Activated CD4-positive, alpha-beta T cell treated with anti-CD3 and anti-CD28 coated beads, Interleukin-2, amount 10 ng/mL, durations not matched to agents 24 days and 14 days (primary cell): ENCODE measurements around the gene CCDC18. TPM values are rescaled to one million over a fixed set of nuclear protein-coding genes. Genes with fewer than 3 reads are reported as not detected.

Source experiments
- DNase-seq: peaks from one replicate; pipeline ENCODE4 v3.0.0; 2022
- H3K27ac Mint-ChIP-seq: one replicate; pipeline ENCODE4 v1.8.0; 2022; ENCODE audit warnings: mild to moderate bottlenecking, mixed read lengths
- H3K27me3 Mint-ChIP-seq: one replicate; pipeline ENCODE4 v1.8.0; 2022; ENCODE audit warnings: mixed read lengths
- H3K36me3 Mint-ChIP-seq: one replicate; pipeline ENCODE4 v1.8.0; 2022; ENCODE audit warnings: low read depth, mild to moderate bottlenecking, mixed read lengths
- H3K4me1 Mint-ChIP-seq: one replicate; pipeline ENCODE4 v1.8.0; 2021; ENCODE audit warnings: mixed read lengths
- H3K4me3 Mint-ChIP-seq: one replicate; pipeline ENCODE4 v1.8.0; 2022; ENCODE audit warnings: mild to moderate bottlenecking, moderate library complexity, mixed read lengths
- H3K9me3 Mint-ChIP-seq: one replicate; pipeline ENCODE4 v1.8.0; 2021; ENCODE audit warnings: mixed read lengths
- intact Hi-C: fragments of 100-400 bp; cut with micrococcal nuclease; formaldehyde crosslinking; loops from one replicate; pipeline ENCODE4 v1.15.1; 2023
- total RNA-seq: library from RNA; stranded (reverse); gene quantifications from 2 replicates; pipeline ENCODE4 v1.2.3, GENCODE V29; 2022

Gene CCDC18, protein sequence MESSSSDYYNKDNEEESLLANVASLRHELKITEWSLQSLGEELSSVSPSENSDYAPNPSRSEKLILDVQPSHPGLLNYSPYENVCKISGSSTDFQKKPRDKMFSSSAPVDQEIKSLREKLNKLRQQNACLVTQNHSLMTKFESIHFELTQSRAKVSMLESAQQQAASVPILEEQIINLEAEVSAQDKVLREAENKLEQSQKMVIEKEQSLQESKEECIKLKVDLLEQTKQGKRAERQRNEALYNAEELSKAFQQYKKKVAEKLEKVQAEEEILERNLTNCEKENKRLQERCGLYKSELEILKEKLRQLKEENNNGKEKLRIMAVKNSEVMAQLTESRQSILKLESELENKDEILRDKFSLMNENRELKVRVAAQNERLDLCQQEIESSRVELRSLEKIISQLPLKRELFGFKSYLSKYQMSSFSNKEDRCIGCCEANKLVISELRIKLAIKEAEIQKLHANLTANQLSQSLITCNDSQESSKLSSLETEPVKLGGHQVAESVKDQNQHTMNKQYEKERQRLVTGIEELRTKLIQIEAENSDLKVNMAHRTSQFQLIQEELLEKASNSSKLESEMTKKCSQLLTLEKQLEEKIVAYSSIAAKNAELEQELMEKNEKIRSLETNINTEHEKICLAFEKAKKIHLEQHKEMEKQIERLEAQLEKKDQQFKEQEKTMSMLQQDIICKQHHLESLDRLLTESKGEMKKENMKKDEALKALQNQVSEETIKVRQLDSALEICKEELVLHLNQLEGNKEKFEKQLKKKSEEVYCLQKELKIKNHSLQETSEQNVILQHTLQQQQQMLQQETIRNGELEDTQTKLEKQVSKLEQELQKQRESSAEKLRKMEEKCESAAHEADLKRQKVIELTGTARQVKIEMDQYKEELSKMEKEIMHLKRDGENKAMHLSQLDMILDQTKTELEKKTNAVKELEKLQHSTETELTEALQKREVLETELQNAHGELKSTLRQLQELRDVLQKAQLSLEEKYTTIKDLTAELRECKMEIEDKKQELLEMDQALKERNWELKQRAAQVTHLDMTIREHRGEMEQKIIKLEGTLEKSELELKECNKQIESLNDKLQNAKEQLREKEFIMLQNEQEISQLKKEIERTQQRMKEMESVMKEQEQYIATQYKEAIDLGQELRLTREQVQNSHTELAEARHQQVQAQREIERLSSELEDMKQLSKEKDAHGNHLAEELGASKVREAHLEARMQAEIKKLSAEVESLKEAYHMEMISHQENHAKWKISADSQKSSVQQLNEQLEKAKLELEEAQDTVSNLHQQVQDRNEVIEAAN (N-terminal part only)
- 16.4 and 17.9 TPM in 2 replicates for total RNA-seq

DNA sequence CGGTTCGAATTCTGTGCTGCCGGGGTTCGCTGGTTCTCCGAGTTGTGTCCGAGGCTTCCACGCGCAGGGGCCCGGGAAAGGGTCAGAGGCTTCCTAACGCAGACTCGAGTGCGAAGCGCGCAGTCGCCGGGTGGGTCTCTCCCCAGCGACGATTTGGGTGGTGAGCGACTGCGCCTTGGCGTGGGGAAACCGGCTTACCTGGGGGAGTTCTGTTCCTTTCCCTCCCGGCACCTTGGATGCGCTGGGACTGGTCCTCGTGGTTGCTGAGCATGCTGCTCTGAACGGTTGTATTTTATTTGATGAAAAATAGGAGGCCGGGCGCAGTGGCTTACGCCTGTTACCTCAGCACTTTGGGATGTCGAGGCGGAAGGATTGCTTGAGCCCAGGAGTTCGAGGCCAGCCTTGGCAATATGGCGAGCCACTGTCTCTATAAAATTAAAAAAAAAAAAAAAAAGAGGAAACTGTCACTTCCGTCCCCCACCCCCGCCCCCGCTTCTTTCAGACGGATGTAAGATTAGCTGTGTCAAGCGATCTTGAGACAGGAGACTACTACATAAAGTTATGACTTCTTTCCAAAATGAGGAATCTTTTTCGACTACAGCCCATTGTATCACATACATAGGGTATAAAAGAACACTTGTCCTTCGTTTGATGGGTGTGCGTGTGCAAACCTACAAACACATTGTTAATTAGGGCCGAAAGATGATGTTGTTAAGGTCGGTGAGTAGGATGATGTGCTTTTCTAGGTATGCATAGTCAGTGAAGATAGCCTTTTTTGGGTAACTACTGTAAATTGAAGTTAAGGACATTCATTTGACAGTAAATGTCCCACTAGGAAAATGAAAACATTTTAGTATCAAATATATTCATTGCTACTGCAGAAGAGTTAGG lies at the start of gene CCDC18:
Gene CCDC18 (plus strand): TSS at position 2 of the 891 bp plus-strand sequence. CDS start 2,638 bp downstream, outside the sequence.
- H3K36me3 Mint-ChIP-seq: peaks cover 28% of the 10 kb centered on the region
- peak within 1 kb of the TSS; percentile 100 for H3K27ac Mint-ChIP-seq
- intact Hi-C loops: loop anchor here (1.0 to 10.0 kb wide), 5 partner anchors 102 to 694 kb away; partner anchors contain the start of genes DNTTIP2, DR1, MTF2 and RPL5
- H3K4me3 Mint-ChIP-seq: peak within 1 kb of the TSS; percentile 95
- H3K9me3 Mint-ChIP-seq: no peaks in the 10 kb centered on the region
- DNase-seq: no peak
- no peaks in the 10 kb centered on the region for H3K27me3 Mint-ChIP-seq
- H3K4me1 Mint-ChIP-seq: peaks cover 44% of the 10 kb centered on the region

DNA sequence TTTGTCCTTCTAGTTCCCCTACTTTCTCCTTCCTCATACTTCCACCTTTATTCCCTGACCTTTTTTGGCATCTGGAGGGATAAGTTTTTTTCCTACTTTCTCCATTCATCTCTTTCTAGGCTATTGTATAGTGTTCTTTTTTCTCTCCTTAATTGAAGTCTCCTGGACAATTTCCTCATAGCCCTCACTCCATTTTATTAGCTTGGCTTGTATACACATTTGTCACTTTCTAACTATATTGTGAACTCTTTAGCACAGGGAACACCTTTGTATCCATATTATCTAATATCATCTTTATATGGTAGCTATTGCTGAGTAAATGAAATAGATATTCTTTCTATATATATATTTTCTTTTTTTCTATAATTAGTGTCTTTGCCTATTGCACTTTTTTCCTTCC lies 47.9 kb upstream of the CCDC18 start:
- Mint-ChIP-seq H3K36me3 (peaks cover 25% of the 10 kb centered on the region), H3K9me3 (no peaks in the 10 kb centered on the region), H3K27me3 (no peaks in the 10 kb centered on the region), H3K4me3 (no peak overlapping the region), H3K4me1 (no peaks in the 10 kb centered on the region), H3K27ac (no peak overlapping the region)
- DNase-seq: no peak
- intact Hi-C loops: no loop called here

DNA sequence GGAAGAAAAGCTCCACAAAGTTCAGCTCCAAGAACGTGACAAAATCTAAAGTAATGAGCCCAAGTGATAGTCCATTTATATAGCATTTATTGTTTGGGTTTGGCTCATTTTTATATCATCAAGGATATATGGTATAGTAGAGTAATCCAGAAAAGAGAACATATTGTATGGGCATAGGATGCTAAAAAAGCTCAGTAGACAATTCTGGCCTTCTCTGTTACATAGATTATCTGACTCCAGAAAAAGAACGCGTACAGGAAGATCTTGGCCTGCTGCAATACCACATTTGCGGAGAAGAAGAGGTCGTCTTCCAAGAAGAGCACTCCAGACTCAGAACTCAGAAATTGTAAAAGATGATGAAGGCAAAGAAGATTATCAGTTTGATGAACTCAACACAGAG lies 44.1 kb upstream of the CCDC18 start:
- intact Hi-C loops: loop anchor here (5.0 kb wide), 1 partner anchor 54 kb away; no protein-coding TSS in a partner anchor
- H3K36me3 Mint-ChIP-seq: peaks cover 34% of the 10 kb centered on the region
- H3K27me3 Mint-ChIP-seq: no peaks in the 10 kb centered on the region
- H3K9me3 Mint-ChIP-seq: no peaks in the 10 kb centered on the region
- no peak overlapping the region for H3K27ac Mint-ChIP-seq
- H3K4me3 Mint-ChIP-seq: no peak overlapping the region
- peaks cover 3% of the 10 kb centered on the region for H3K4me1 Mint-ChIP-seq
- no peak for DNase-seq

DNA sequence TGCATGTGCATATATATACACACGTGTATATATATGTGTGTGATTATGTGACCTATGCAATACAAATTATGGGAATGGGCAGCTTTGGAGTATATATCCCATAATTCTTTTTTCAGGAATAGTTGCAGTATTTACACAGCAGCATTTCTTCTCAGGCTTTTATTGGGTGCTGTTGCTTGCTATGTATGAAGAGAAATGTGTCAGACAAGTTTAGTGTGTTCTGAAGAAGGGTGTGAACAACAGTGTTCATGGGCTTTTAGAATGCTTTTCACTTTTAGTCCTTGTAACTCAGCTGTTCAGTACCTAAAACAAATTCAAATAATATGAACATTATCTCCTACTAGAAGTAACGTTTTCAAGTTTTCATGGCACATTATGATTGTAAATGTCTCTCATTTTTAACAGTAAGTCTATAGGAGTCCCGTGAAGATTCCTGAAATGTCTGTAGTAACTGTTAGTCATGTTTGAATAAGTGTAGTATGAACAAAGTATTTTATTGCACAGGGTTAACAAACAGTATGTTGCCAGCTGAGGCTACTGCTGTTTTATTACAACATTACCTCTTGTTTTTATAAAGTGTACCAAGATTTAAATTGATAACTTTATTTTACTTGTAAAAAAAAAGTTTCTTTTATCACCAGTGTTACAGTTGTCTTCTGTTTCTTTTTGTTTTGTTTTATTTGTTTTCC lies 42.8 kb upstream of the CCDC18 start:
- no peaks in the 10 kb centered on the region for H3K27me3 Mint-ChIP-seq
- peaks cover 5% of the 10 kb centered on the region for H3K4me1 Mint-ChIP-seq
- H3K27ac Mint-ChIP-seq: no peak overlapping the region
- peaks cover 36% of the 10 kb centered on the region for H3K36me3 Mint-ChIP-seq
- DNase-seq: no peak
- intact Hi-C loops: loop anchor here (5.0 kb wide), 1 partner anchor 55 kb away; no protein-coding TSS in a partner anchor
- no peak overlapping the region for H3K4me3 Mint-ChIP-seq
- no peaks in the 10 kb centered on the region for H3K9me3 Mint-ChIP-seq

DNA sequence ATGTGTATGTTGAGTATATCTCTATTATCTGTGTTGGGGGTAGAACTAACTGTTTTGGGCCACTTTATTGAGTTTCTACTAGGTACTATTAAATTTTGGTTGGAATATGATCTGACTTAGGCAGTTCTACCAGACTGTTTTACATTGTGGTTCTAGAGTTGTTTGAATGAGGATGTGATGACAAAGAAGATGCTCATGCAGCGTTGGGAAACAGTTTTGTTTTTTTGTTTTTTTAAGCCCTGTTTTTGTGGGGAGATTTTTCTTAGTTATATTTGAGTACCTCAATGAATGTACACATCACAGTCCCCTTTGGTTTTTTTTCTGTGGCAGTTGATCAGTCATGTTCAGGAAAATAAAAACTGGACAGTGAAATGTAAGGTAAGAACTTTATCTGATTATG lies 40.4 kb upstream of the CCDC18 start:
- no peak for DNase-seq
- Mint-ChIP-seq H3K4me3 (no peak overlapping the region), H3K27ac (no peak overlapping the region), H3K36me3 (peaks cover 29% of the 10 kb centered on the region), H3K27me3 (no peaks in the 10 kb centered on the region), H3K4me1 (peaks cover 7% of the 10 kb centered on the region), H3K9me3 (no peaks in the 10 kb centered on the region)
- intact Hi-C loops: no loop called here

DNA sequence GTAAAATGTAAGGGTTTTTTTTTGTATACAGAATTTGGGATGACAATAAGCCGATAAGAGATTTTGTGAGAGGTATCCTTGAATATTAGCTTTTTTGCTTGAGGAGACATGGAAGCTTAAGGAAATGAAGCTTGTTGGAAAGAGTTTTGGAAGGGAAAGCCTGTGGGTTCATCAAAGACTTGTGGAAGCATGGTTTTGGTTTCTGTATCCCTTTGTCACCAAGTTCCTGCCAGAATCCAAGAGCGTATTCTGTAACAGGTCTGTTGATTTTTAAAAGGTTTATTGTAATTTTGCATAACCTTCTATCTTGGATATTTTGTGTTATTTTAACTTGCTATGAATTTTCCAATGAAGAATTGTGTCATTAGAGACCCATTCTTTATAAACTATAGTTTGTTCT lies 38.4 kb upstream of the CCDC18 start:
- Mint-ChIP-seq H3K36me3 (peaks cover 24% of the 10 kb centered on the region), H3K27me3 (no peaks in the 10 kb centered on the region), H3K27ac (no peak overlapping the region), H3K4me3 (no peak overlapping the region), H3K4me1 (peaks cover 8% of the 10 kb centered on the region), H3K9me3 (no peaks in the 10 kb centered on the region)
- intact Hi-C loops: no loop called here
- no peak for DNase-seq

DNA sequence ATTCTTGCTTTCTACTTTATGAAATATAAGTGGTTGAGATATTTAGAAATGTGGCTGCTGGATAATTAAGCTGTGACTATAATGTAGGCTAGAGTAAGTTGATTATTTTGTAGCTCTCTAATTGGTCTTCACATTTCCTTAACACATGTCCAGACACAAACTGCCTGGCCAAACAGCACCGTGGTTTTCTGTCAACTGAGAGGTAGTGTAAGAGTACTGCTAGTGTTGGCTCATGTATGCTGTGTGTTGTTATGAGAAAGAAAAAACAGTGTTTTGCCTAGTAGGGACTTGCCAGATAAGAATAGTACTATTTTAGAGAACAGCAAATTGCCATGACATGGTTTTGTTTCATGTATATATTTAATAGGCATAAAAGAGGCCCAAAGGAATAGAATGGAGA lies 37.4 kb upstream of the CCDC18 start:
- Mint-ChIP-seq H3K36me3 (peaks cover 23% of the 10 kb centered on the region), H3K27ac (no peak overlapping the region), H3K9me3 (no peaks in the 10 kb centered on the region), H3K4me3 (no peak overlapping the region), H3K27me3 (no peaks in the 10 kb centered on the region), H3K4me1 (peaks cover 8% of the 10 kb centered on the region)
- intact Hi-C loops: no loop called here
- no peak for DNase-seq

DNA sequence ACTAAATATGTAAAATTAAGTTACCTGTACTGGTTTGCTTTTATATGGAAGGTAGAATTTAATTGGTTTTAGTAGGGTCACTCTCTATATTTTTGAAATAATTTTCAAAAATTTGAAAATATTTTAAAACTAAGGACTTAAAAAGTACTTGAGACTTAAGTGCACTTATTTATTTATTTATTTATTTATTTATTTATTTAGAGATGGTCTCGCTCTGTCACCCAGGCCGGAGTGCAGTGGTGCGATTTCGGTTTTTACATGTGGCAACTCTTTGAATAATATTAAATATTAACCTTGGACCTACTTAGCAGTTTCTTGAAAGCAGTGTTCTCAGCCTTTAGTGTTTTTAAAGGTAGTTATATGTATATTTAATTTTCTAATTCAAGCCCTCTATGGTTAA lies 36.8 kb upstream of the CCDC18 start:
- DNase-seq: no peak
- Mint-ChIP-seq H3K4me3 (no peak overlapping the region), H3K4me1 (peaks cover 8% of the 10 kb centered on the region), H3K36me3 (peaks cover 19% of the 10 kb centered on the region), H3K27me3 (no peaks in the 10 kb centered on the region), H3K27ac (no peak overlapping the region), H3K9me3 (no peaks in the 10 kb centered on the region)
- intact Hi-C loops: no loop called here

DNA sequence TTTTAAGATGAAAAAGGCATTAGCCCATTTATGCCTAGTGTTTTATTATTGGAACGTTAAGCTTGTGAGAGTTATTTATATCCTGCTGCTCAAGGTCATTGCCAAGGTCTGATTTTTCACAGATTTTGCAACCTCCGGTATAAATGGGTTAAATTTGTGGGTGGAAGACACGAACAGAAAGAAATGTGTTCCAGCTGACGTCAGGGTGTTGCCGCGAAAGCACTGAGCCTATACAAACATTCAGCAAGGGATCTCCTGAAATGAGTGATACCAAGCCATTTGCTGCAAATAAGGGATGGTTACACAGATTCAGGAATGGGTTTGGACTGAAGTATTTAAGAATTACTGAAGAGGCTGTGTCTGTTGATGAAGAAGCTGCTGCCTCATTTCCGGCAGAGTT lies 32.5 kb upstream of the CCDC18 start:
- Mint-ChIP-seq H3K36me3 (peaks cover 37% of the 10 kb centered on the region), H3K4me1 (peaks cover 7% of the 10 kb centered on the region), H3K9me3 (no peaks in the 10 kb centered on the region), H3K27me3 (no peaks in the 10 kb centered on the region), H3K4me3 (no peak overlapping the region), H3K27ac (no peak overlapping the region)
- intact Hi-C loops: no loop called here
- no peak for DNase-seq

DNA sequence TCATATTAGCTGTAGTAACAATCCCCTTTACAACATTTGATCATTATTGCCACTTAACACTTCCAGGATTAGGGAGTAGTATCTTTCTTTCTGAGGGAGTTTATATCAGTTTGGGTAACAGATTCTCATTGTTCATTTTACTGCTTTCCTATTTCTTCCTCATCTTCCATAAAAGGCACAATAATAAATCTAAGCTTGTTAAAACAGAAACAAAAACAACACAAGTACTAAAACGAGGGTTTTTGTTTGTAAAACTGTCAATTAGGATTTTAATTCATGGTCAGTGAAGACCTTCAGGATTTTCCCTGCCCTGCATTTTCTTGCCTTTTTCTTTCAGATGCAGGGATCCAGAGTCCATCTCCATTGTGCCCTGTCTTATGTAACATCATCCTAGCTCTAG lies 29.8 kb upstream of the CCDC18 start:
- H3K27ac Mint-ChIP-seq: no peak overlapping the region
- intact Hi-C loops: no loop called here
- H3K4me3 Mint-ChIP-seq: no peak overlapping the region
- no peak for DNase-seq
- no peaks in the 10 kb centered on the region for H3K9me3 Mint-ChIP-seq
- peaks cover 11% of the 10 kb centered on the region for H3K4me1 Mint-ChIP-seq
- no peaks in the 10 kb centered on the region for H3K27me3 Mint-ChIP-seq
- H3K36me3 Mint-ChIP-seq: peaks cover 40% of the 10 kb centered on the region

DNA sequence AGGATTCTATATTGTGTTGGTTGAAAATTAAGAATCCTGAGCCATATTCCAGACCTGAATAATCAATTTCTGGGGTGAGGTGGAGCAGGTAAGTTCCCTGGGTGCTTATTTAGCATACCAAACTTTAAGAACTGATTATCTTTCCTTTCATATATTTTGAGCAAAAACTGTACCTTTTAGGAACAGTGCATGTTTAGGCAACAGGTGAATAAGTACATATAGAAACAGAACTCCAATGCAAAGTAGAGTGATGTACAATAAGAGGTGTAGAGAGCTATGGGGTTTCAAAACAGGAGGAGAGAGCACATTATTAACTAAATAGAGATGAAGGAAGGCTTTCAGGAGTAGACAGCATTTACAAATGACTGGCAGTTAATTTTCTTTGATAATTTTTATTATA lies 29.1 kb upstream of the CCDC18 start:
- Mint-ChIP-seq H3K27me3 (no peaks in the 10 kb centered on the region), H3K27ac (no peak overlapping the region), H3K36me3 (peaks cover 43% of the 10 kb centered on the region), H3K4me1 (peaks cover 13% of the 10 kb centered on the region), H3K9me3 (no peaks in the 10 kb centered on the region), H3K4me3 (no peak overlapping the region)
- intact Hi-C loops: no loop called here
- no peak for DNase-seq

DNA sequence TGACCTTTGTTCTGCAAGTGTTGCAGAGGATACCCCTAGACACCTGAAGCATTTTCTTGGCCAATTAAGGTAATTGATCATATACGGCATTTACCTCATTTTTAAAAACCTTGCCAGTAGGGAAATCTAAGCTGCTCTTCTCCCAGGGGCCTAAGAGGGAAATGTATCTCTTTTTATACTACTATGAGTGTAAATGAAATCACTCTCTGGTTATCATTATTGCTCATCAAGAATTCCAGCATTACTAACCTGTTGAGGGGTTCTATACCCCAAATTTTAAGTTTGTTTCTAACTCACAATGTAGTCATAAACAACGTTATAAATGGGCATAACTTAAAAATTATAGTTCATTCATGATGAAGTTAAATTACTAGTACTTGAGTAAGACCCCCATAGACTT lies 27.7 kb upstream of the CCDC18 start:
- intact Hi-C loops: no loop called here
- Mint-ChIP-seq H3K4me1 (peaks cover 13% of the 10 kb centered on the region), H3K9me3 (no peaks in the 10 kb centered on the region), H3K27ac (no peak overlapping the region), H3K36me3 (peaks cover 39% of the 10 kb centered on the region), H3K27me3 (no peaks in the 10 kb centered on the region), H3K4me3 (no peak overlapping the region)
- DNase-seq: no peak
